PC-3 (cell line): ENCODE data around the gene SAFB2.

Experiments
- CTCF ChIP-seq: fragments of 300-600 bp; sonication (generic); conservative IDR thresholded peaks from 2 replicates; pipeline ENCODE4 v1.5.1; 2017; ENCODE audit warnings: antibody characterized with exemption, low read depth, mild to moderate bottlenecking, low read length
- EZH2 ChIP-seq: fragments of 300-600 bp; sonication (generic); IDR thresholded peaks from one replicate; pipeline ENCODE4 v1.6.1; 2017; ENCODE audit warnings: antibody characterized with exemption, mild to moderate bottlenecking, low read length; ENCODE audit not compliant: unreplicated experiment
- EZH2phosphoT487 ChIP-seq: fragments of 300-600 bp; sonication (generic); IDR thresholded peaks from 2 replicates; pipeline ENCODE4 v1.6.1; 2018; ENCODE audit warnings: mild to moderate bottlenecking, antibody characterized with exemption, low read length, borderline replicate concordance

- TF ChIP-seq EZH2 (no peak), CTCF (no peak), EZH2phosphoT487 (no peak)
Measured at GRCh38 chr19:5632241-5632612, 9.7 kb upstream of the SAFB2 start.
